Small intestine (tissue), 7 donors: ENCODE data around the gene GLOD4. TPM values are rescaled to one million over a fixed set of nuclear protein-coding genes. Genes with fewer than 3 reads are reported as not detected.
"Not testable (repeated sequence)": the region's sequence is repeated elsewhere in the genome, so short reads cannot be mapped to it uniquely, and the experiment has no call there.

Source experiments
- DNase-seq, 2 donors: peaks; one replicate each; pipeline versions ENCODE4 v3.0.0 to v3.0.0-alpha.2; 2013
- FAIRE-seq: peaks from 2 replicates; lab custom pipeline; 2012; peaks lifted over from hg19 to GRCh38; lab: Jason Lieb, UNC
- H3K27ac ChIP-seq, 3 donors: one replicate each; pipeline ENCODE4 v1.5.1; 2013; ENCODE audit warnings: low read length in 2 of 3, mild to moderate bottlenecking in 2 of 3, control low read depth in 1 of 3, inconsistent platforms in 1 of 3, low read depth in 1 of 3, moderate library complexity in 1 of 3
- H3K27me3 ChIP-seq, 3 donors: one replicate each; pipeline ENCODE4 v1.6.1; 2013; ENCODE audit warnings: low read length in 3 of 3, inconsistent platforms in 1 of 3; ENCODE audit not compliant: control insufficient read depth in 3 of 3, insufficient read depth in 3 of 3
- H3K36me3 ChIP-seq, 3 donors: one replicate each; pipeline ENCODE4 v1.6.1; 2013; ENCODE audit warnings: low read length in 3 of 3, inconsistent platforms in 1 of 3, low read depth in 1 of 3, mild to moderate bottlenecking in 1 of 3, moderate library complexity in 1 of 3; ENCODE audit not compliant: control insufficient read depth in 3 of 3, insufficient read depth in 2 of 3
- H3K4me1 ChIP-seq, 3 donors: one replicate each; pipeline ENCODE4 v1.6.1; 2013; ENCODE audit warnings: low read length in 2 of 3, inconsistent platforms in 1 of 3, low read depth in 1 of 3, mild to moderate bottlenecking in 1 of 3, moderate library complexity in 1 of 3; ENCODE audit not compliant: control insufficient read depth in 3 of 3, insufficient read depth in 2 of 3
- H3K4me3 ChIP-seq, 3 donors: one replicate each; pipeline ENCODE4 v1.5.1; 2013; ENCODE audit warnings: low read length in 3 of 3, control low read depth in 1 of 3, inconsistent platforms in 1 of 3, low read depth in 1 of 3, mild to moderate bottlenecking in 1 of 3, moderate library complexity in 1 of 3
- H3K9me3 ChIP-seq, 2 donors: one replicate each; pipeline ENCODE4 v1.6.1; 2013; ENCODE audit warnings: low read depth in 1 of 2, low read length in 1 of 2; ENCODE audit not compliant: control insufficient read depth in 2 of 2, insufficient read depth in 1 of 2
- WGBS, 3 donors: extraction: QIAGEN DNeasy Blood & Tissue Kit; methylation state at CpG; one replicate each; pipeline ENCODE4 v1.1.7; 2013; 5-methylcytosine and 5-hydroxymethylcytosine counted together
- polyA plus RNA-seq, 4 donors: library from polyadenylated mRNA; stranded (reverse) in 3 of 4; unstranded in 1 of 4; fragments of 200-250 nt in 3 of 4; fragments of 120-200 nt in 1 of 4; gene quantifications; one replicate each; pipeline versions ENCODE4 v1.2.1 to v1.2.3, GENCODE V29; 2013
- donor health status: healthy with polysubstance abuse.
- donor health status: control.
- donor health status: control.
- donor health status: Bipolar disorder and iron deficiency.
- donor health status: healthy.

GLOD4 gene
- polyA plus RNA-seq, 4 donors: 65.4 to 138 (median 84.9) TPM

GRCh38 chr17:791829-792228, 9.7 kb upstream of the GLOD4 start:
- no peak overlapping the region for H3K27ac ChIP-seq
- 90 to 92% (median 90%) methylated on average over 19 of the region's 19 CpGs for WGBS, 3 donors
- no peak overlapping the region for H3K4me3 ChIP-seq
- no peaks in the 10 kb centered on the region for H3K9me3 ChIP-seq
- FAIRE-seq: no peak
- DNase-seq: no peak
- peaks cover 0 to 3% (median 0%) of the 10 kb centered on the region in 3 donors for H3K4me1 ChIP-seq
- H3K27me3 ChIP-seq: no peaks in the 10 kb centered on the region
- peaks cover 0 to 57% (median 11%) of the 10 kb centered on the region in 3 donors for H3K36me3 ChIP-seq

GRCh38 chr17:790874-791247, 8.8 kb upstream of the GLOD4 start:
- 91 to 96% (median 91%) methylated on average over 8 to 10 of the region's 12 CpGs for WGBS, 3 donors
- DNase-seq, H3K27me3 ChIP-seq, H3K4me3 ChIP-seq, H3K4me1 ChIP-seq, H3K27ac ChIP-seq, FAIRE-seq, H3K9me3 ChIP-seq: not testable (repeated sequence)
- peaks cover 0 to 58% (median 11%) of the 10 kb centered on the region in 3 donors for H3K36me3 ChIP-seq

- H3K4me1 ChIP-seq, DNase-seq, H3K9me3 ChIP-seq, H3K27ac ChIP-seq, H3K27me3 ChIP-seq, FAIRE-seq, H3K4me3 ChIP-seq: not testable (repeated sequence)
- peaks cover 0 to 55% (median 11%) of the 10 kb centered on the region in 3 donors for H3K36me3 ChIP-seq
- 86 to 93% (median 92%) methylated on average over 29 to 34 of the region's 38 CpGs for WGBS, 3 donors
Observed at GRCh38 chr17:789931-790873, 8.1 kb upstream of the GLOD4 start.

DNA sequence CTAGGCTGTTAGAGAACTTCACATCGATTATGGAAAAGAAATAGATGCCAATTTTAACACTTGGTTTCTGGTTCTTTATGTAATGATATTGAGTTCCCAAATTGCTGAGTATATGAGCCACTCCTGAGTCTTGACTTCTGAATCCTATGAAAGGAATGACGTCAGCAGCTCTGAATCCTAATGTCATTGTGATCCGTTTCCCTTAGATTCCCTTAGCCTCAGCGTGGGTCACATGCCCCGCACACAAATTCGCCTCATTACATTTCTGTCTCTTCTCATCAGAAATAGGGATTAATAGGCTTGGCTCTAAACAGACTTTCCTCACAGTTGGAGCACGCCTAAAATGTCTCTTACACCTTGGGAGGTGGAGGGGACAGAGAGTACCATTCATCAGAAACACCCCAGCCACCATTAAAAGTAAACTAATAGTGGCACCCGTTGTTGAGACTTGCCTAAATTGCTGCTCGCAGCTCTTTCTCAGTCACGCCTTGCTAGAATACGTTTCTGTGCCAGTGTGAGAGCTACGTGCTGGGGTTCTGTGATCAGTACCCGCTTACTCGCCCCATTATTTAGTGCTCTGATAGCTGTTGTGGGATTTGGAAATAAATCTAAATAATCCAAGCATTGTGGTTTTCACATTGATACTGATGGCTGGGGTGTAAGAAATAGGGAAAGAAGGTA, 7.2 kb upstream of the GLOD4 start:
- FAIRE-seq (no peak), DNase-seq (no peak)
- Histone ChIP-seq H3K27me3 (no peaks in the 10 kb centered on the region), H3K9me3 (no peaks in the 10 kb centered on the region), H3K27ac (no peak overlapping the region), H3K36me3 (peaks cover 0 to 59% (median 11%) of the 10 kb centered on the region in 3 donors), H3K4me1 (no peaks in the 10 kb centered on the region), H3K4me3 (no peak overlapping the region)
- 91 to 93% (median 91%) methylated on average over 14 of the region's 14 CpGs for WGBS, 3 donors

DNA sequence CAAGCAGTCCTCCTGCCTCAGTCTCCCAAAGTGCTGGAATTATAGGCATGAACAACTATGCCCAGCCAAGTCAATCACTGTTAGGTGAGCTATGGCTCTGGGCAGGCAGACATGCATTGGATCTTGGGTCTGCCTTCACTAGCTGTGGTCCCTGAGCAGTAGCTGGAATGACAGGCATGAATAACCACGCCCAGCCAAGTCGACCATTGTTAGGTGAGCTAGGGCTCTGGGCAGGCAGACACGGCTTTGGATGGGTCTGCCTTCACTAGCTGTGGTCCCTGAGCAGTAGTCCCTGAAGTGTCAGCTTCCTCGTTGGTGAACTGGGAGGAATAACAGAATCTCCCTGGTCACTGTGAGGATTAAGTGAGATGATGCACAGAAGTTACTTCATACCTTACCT, 6.5 kb upstream of the GLOD4 start:
- 87 to 91% (median 90%) methylated on average over 4 of the region's 4 CpGs for WGBS, 3 donors
- FAIRE-seq: no peak
- Histone ChIP-seq H3K9me3 (no peaks in the 10 kb centered on the region), H3K4me3 (no peak overlapping the region), H3K4me1 (no peaks in the 10 kb centered on the region), H3K36me3 (peaks cover 0 to 57% (median 11%) of the 10 kb centered on the region in 3 donors), H3K27ac (no peak overlapping the region), H3K27me3 (no peaks in the 10 kb centered on the region)
- no peak for DNase-seq

DNA sequence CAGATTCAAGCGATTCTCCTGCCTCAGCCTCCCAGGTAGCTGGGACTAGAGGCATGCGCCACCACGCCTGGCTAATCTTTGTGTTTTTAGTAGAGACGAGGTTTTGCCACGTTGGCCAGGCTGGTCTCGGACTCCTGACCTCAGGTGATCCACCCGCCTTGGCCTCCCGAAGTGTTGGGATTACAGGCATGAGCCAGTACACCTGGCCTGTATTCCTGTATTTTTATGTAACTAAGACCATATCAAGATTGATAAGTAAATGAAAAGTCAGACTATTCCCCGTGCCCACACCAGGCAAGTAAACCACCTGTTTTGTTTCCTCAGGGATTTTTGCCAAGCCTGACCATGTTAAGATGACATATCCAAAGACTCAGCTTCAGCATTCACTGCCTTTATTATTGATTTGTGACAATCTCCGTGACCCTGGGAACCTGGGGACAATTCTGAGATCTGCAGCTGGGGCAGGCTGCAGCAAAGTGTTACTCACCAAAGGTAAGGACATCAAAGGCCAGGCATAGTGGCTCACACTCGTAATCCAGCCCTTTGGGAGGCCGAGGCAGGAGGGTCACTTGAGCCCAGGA, 5.7 kb upstream of the GLOD4 start:
- Histone ChIP-seq H3K4me3 (no peak overlapping the region), H3K27me3 (no peaks in the 10 kb centered on the region), H3K9me3 (no peaks in the 10 kb centered on the region), H3K27ac (no peak overlapping the region), H3K36me3 (peaks cover 0 to 54% (median 11%) of the 10 kb centered on the region in 3 donors), H3K4me1 (peaks cover 0 to 6% (median 4%) of the 10 kb centered on the region in 3 donors)
- no peak for DNase-seq
- no peak for FAIRE-seq
- WGBS, 3 donors: 72 to 86% (median 77%) methylated on average over 12 of the region's 12 CpGs

DNA sequence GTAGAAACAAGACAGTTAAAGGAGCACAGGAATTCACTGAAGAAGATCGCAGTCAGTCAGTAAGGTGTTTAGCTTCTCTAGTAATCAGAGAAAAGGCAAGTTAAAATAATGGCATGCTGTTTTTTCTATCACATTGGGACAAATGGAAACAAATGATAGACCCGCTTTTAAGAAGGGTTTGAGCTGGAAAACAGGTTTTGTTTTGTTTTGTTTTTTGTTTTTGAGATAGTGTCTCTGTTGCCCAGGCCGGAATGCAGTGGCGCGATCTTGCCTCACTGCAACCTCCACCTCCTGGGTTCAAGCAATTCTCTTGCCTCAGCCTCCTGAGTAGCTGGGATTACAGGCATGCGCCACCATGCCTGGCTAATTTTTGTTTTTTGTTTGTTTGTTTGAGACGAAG, 3.8 kb upstream of the GLOD4 start:
- FAIRE-seq, H3K27me3 ChIP-seq, H3K4me1 ChIP-seq, H3K4me3 ChIP-seq, DNase-seq, H3K27ac ChIP-seq, H3K9me3 ChIP-seq: not testable (repeated sequence)
- H3K36me3 ChIP-seq: peaks cover 0 to 39% (median 7%) of the 10 kb centered on the region in 3 donors
- WGBS, 3 donors: 90 to 97% (median 95%) methylated on average over 7 of the region's 7 CpGs

- no peak for FAIRE-seq
- peaks cover 4 to 9% (median 5%) of the 10 kb centered on the region in 3 donors for H3K4me1 ChIP-seq
- 54 to 70% (median 70%) methylated on average over 3 of the region's 3 CpGs for WGBS, 3 donors
Observed at GRCh38 chr17:784143-784542, 2.1 kb upstream of the GLOD4 start.

More at GRCh38 chr17:784143-784542, 2.1 kb upstream of the GLOD4 start:
- Histone ChIP-seq H3K36me3 (peaks cover 0 to 29% (median 1%) of the 10 kb centered on the region in 3 donors), H3K27ac (no peak overlapping the region), H3K27me3 (no peaks in the 10 kb centered on the region), H3K4me3 (no peak overlapping the region), H3K9me3 (no peaks in the 10 kb centered on the region)
- DNase-seq: no peak
